ENCODE measurements around the gene KRT75.

Gene KRT75

DNA sequence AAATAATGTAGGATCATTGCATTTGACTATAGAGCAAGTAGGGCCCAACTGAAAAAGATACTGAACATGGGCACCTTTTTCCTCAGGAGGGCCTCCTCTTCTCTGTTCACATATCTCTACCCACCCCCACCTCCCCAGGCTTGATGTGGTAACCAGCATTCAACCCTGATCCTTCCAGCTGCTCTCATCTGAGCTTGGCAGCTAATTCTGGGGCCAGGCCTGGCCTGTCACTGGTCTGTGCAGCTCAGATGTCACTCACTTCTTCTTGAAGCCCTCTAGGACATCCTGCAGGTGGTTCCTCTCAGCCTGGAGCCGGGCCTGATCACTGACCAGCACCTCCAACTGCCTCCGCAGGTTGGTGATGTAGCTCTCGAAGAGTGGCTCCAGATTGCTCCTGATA lies 50.8 kb downstream of the KRT75 start:
- Histone ChIP-seq H3K79me2 (ENCODE audit: insufficient read depth, low read length) (no peaks in the 10 kb centered on the region), H3K27ac (ENCODE audit: low read length) (no peak overlapping the region), H3K4me2 (ENCODE audit: insufficient read depth, low read length) (no peak overlapping the region), H3K9me3 (ENCODE audit: insufficient read depth, low read length, severe bottlenecking) (no peaks in the 10 kb centered on the region), H3K36me3 (ENCODE audit: insufficient read depth, low read length) (no peaks in the 10 kb centered on the region), H3K27me3 (ENCODE audit: insufficient read depth, low read length, poor library complexity) (peaks cover 32% of the 10 kb centered on the region), H4K20me1 (ENCODE audit: insufficient read depth, low read length) (no peaks in the 10 kb centered on the region), H2AFZ (ENCODE audit: low read depth, low read length) (no peak overlapping the region), H3K4me1 (ENCODE audit: insufficient read depth, low read length) (no peaks in the 10 kb centered on the region), H3K9ac (ENCODE audit: low read depth, low read length) (no peak overlapping the region), H3K4me3 (ENCODE audit: low read depth in 1 of 2, low read length in 2 of 2) (no peak overlapping the region)
- no peak for ATAC-seq (ENCODE audit: insufficient read depth, low read depth)
- DNase-seq = no peak
- TF ChIP-seq, protein P1, sequence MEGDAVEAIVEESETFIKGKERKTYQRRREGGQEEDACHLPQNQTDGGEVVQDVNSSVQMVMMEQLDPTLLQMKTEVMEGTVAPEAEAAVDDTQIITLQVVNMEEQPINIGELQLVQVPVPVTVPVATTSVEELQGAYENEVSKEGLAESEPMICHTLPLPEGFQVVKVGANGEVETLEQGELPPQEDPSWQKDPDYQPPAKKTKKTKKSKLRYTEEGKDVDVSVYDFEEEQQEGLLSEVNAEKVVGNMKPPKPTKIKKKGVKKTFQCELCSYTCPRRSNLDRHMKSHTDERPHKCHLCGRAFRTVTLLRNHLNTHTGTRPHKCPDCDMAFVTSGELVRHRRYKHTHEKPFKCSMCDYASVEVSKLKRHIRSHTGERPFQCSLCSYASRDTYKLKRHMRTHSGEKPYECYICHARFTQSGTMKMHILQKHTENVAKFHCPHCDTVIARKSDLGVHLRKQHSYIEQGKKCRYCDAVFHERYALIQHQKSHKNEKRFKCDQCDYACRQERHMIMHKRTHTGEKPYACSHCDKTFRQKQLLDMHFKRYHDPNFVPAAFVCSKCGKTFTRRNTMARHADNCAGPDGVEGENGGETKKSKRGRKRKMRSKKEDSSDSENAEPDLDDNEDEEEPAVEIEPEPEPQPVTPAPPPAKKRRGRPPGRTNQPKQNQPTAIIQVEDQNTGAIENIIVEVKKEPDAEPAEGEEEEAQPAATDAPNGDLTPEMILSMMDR (IDR thresholded peaks at IDR 0.05; ENCODE audit: borderline replicate concordance, extremely low read depth, low read length, poor library complexity, severe bottlenecking) = no peak
- no peak for TF ChIP-seq EZH2 (IDR thresholded peaks at IDR 0.05; ENCODE audit: borderline replicate concordance, low read depth, low read length, severe bottlenecking)

DNA sequence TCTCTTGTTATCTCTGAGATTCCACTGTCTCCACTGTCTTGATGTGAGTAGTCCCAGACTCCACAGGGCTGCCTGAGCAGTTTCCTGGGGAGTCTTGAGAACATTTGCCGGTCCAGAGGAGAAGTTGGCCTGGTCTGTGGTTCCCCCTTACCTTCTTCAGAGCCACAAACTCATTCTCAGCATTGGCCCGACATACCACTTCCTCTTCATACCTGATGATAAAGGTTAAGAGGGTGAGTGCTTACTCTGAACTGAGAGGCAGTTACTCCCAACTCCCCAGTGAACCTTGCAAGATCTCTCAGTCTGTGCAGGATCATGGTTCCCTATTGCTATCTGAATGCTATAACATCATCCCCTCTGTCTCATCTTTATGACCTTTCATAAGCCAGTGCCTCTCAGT lies 51.3 kb downstream of the KRT75 start:
- Histone ChIP-seq H3K36me3 (ENCODE audit: insufficient read depth, low read length) (no peaks in the 10 kb centered on the region), H3K4me3 (ENCODE audit: low read depth in 1 of 2, low read length in 2 of 2) (no peak overlapping the region), H4K20me1 (ENCODE audit: insufficient read depth, low read length) (no peaks in the 10 kb centered on the region), H3K9ac (ENCODE audit: low read depth, low read length) (no peak overlapping the region), H3K4me2 (ENCODE audit: insufficient read depth, low read length) (no peak overlapping the region), H3K79me2 (ENCODE audit: insufficient read depth, low read length) (no peaks in the 10 kb centered on the region), H3K4me1 (ENCODE audit: insufficient read depth, low read length) (no peaks in the 10 kb centered on the region), H3K27me3 (ENCODE audit: insufficient read depth, low read length, poor library complexity) (peaks cover 28% of the 10 kb centered on the region), H3K9me3 (ENCODE audit: insufficient read depth, low read length, severe bottlenecking) (no peaks in the 10 kb centered on the region), H3K27ac (ENCODE audit: low read length) (no peak overlapping the region), H2AFZ (ENCODE audit: low read depth, low read length) (no peak overlapping the region)
- no peak for DNase-seq
- no peak for ATAC-seq (ENCODE audit: insufficient read depth, low read depth)
- TF ChIP-seq, protein P1 (IDR thresholded peaks at IDR 0.05; ENCODE audit: borderline replicate concordance, extremely low read depth, low read length, poor library complexity, severe bottlenecking) = no peak
- no peak for TF ChIP-seq EZH2 (IDR thresholded peaks at IDR 0.05; ENCODE audit: borderline replicate concordance, low read depth, low read length, severe bottlenecking)

DNA sequence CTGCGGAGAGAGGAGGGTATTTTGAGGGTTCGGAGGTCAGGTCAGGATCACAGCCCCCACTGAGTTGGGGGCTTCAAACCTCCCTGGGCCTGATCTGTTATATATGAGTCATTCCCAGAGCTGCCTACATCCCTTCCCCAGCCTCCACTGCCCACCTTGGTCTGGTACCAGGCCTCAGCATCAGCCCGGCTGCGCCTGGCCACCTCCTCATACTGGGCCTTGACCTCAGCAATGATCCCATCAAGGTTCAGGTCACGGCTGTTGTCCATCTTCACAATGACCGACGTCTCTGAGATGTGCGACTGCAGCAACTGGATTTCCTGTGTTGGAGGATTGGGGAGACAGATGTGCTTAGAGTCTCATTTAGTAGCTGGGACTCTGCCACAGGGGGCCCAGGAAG lies 53.0 kb downstream of the KRT75 start:
- Histone ChIP-seq H3K4me2 (ENCODE audit: insufficient read depth, low read length) (no peak overlapping the region), H3K79me2 (ENCODE audit: insufficient read depth, low read length) (no peaks in the 10 kb centered on the region), H4K20me1 (ENCODE audit: insufficient read depth, low read length) (peaks cover under 1% of the 10 kb centered on the region; the same call in 1 of the 2 replicates), H3K27ac (ENCODE audit: low read length) (no peak overlapping the region), H3K27me3 (ENCODE audit: insufficient read depth, low read length, poor library complexity) (peaks cover 28% of the 10 kb centered on the region), H3K4me3 (ENCODE audit: low read depth in 1 of 2, low read length in 2 of 2) (no peak overlapping the region), H3K36me3 (ENCODE audit: insufficient read depth, low read length) (no peaks in the 10 kb centered on the region), H3K4me1 (ENCODE audit: insufficient read depth, low read length) (no peaks in the 10 kb centered on the region), H3K9me3 (ENCODE audit: insufficient read depth, low read length, severe bottlenecking) (no peaks in the 10 kb centered on the region), H3K9ac (ENCODE audit: low read depth, low read length) (no peak overlapping the region), H2AFZ (ENCODE audit: low read depth, low read length) (no peak overlapping the region)
- no peak for TF ChIP-seq EZH2 (IDR thresholded peaks at IDR 0.05; ENCODE audit: borderline replicate concordance, low read depth, low read length, severe bottlenecking)
- TF ChIP-seq, protein P1 (IDR thresholded peaks at IDR 0.05; ENCODE audit: borderline replicate concordance, extremely low read depth, low read length, poor library complexity, severe bottlenecking) = no peak
- ATAC-seq (ENCODE audit: insufficient read depth, low read depth) = no peak
- DNase-seq = no peak

DNA sequence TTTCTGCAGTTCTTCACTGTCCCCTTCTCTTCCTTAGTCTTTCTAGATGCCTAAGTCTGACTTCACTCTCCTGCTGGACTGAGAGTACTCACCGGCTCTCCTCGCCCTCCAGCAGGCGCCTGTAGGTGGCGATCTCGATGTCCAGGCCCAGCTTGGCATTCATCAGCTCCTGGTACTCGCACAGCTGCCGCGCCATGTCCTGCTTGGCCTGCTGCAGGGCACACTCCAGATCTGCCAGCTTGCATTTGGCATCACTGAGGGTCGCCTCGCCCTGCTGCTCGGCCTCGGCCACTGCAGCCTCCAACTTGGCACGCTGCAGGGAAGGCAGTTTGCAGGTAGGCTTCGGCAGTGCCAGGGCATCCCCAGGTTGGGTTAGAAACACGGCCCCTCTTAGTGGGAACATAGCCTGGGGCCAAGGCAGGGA lies 53.9 kb downstream of the KRT75 start:
- DNase-seq = peak; percentile 18
- Histone ChIP-seq H3K27me3 (ENCODE audit: insufficient read depth, low read length, poor library complexity) (peaks cover 28% of the 10 kb centered on the region), H3K9me3 (ENCODE audit: insufficient read depth, low read length, severe bottlenecking) (no peaks in the 10 kb centered on the region)

More for the DNA sequence above, 53.9 kb downstream of the KRT75 start:
- no peak overlapping the region for H3K9ac ChIP-seq (ENCODE audit: low read depth, low read length)
- H3K27ac ChIP-seq (ENCODE audit: low read length) = no peak overlapping the region
- no peaks in the 10 kb centered on the region for H3K4me1 ChIP-seq (ENCODE audit: insufficient read depth, low read length)
- no peak overlapping the region for H2AFZ ChIP-seq (ENCODE audit: low read depth, low read length)
- TF ChIP-seq, protein P1 (IDR thresholded peaks at IDR 0.05; ENCODE audit: borderline replicate concordance, extremely low read depth, low read length, poor library complexity, severe bottlenecking) = peak; percentile 56
- no peak for TF ChIP-seq EZH2 (IDR thresholded peaks at IDR 0.05; ENCODE audit: borderline replicate concordance, low read depth, low read length, severe bottlenecking)
- ATAC-seq (ENCODE audit: insufficient read depth, low read depth) = no peak
- H3K4me3 ChIP-seq (ENCODE audit: low read depth in 1 of 2, low read length in 2 of 2) = no peak overlapping the region
- H3K36me3 ChIP-seq (ENCODE audit: insufficient read depth, low read length) = no peaks in the 10 kb centered on the region
- no peak overlapping the region for H3K4me2 ChIP-seq (ENCODE audit: insufficient read depth, low read length)
- H3K79me2 ChIP-seq (ENCODE audit: insufficient read depth, low read length) = no peaks in the 10 kb centered on the region
- H4K20me1 ChIP-seq (ENCODE audit: insufficient read depth, low read length) = peaks cover 4% of the 10 kb centered on the region
